HepG2 (cell line): ENCODE results near the gene SNIP1. TPM values are rescaled to one million over a fixed set of nuclear protein-coding genes. Genes with fewer than 3 reads are reported as not detected.
A peak's percentile ranks its signal among the peaks of the same experiment; 100 is the strongest.

Experiments
- ATAC-seq: fragments of 200-7000 bp; cut with Tn5 transposase; 3 replicates; pipeline ENCODE4 v1.9.1; 2020; ENCODE audit warnings: mild to moderate bottlenecking, moderate library complexity
- BruUV-seq: library from RNA; stranded (reverse); fragments of 400-500 nt; replicated peaks from 2 replicates; lab custom pipeline; 2021; lab: Mats Ljungman, UMichigan
- CTCF ChIA-PET: fragments of 300-600 bp; formaldehyde crosslinking; extraction: SDS; loops from one replicate; lab custom pipeline; 2021; ENCODE audit warnings: low total read pairs, inconsistent platforms, low intra/inter-chr PET ratio; lab: Yijun Ruan, JAX
- POLR2A ChIA-PET: fragments of 350-600 bp; sonication (Branson Sonifier 250); formaldehyde crosslinking; loops from one replicate; lab custom pipeline; 2020; ENCODE audit warnings: antibody characterized with exemption, inconsistent platforms; lab: Yijun Ruan, JAX
- DNase-seq: peaks from one replicate; pipeline ENCODE4 v3.0.0-alpha.2; 2015; ENCODE audit warnings: low spot score
- FAIRE-seq: peaks from 3 replicates; lab custom pipeline; 2011; peaks lifted over from hg19 to GRCh38; lab: Jason Lieb, UNC
- H2AFZ ChIP-seq: one replicate; pipeline ENCODE4 v1.6.1; 2011; ENCODE audit warnings: low read length, inconsistent platforms
- H3K27ac ChIP-seq: fragments of 300-600 bp; 3 replicates; pipeline ENCODE4 v1.8.0; 2011; ENCODE audit warnings: mixed run types, mild to moderate bottlenecking, mixed read lengths, low read length, inconsistent platforms; ENCODE audit not compliant: insufficient read depth; ENCODE audit errors: extremely low read length
- H3K27me3 ChIP-seq, 2 experiments: fragments of 200-600 bp in 1 of 2; 2 replicates in 1 of 2; 3 replicates in 1 of 2; pipeline versions ENCODE4 v1.6.0 to v1.8.0; 2011; ENCODE audit warnings: low read length in 2 of 2, mild to moderate bottlenecking in 2 of 2, moderate library complexity in 2 of 2, inconsistent platforms in 1 of 2; ENCODE audit not compliant: insufficient read depth in 2 of 2, control insufficient read depth in 1 of 2
- H3K36me3 ChIP-seq, 2 experiments: fragments of 200-600 bp in 1 of 2; replicated peaks in 1 of 2; 2 replicates in 1 of 2; 3 replicates in 1 of 2; pipeline versions ENCODE4 v1.5.1 to v1.8.0; 2011; ENCODE audit warnings: low read length in 2 of 2, inconsistent platforms in 1 of 2; ENCODE audit not compliant: insufficient read depth in 2 of 2, control insufficient read depth in 1 of 2
- H3K4me1 ChIP-seq: 2 replicates; pipeline ENCODE4 v1.5.1; 2012; ENCODE audit warnings: low read length, inconsistent platforms; ENCODE audit not compliant: insufficient read depth
- H3K4me2 ChIP-seq: 2 replicates; pipeline ENCODE4 v1.6.0; 2011; ENCODE audit warnings: low read depth, low read length, inconsistent platforms
- H3K4me3 ChIP-seq, 3 experiments: fragments of 200-600 bp in 1 of 3; sonication (generic), shearing (Covaris generic) in 1 of 3; replicated peaks in 1 of 3; 2 replicates each; pipeline ENCODE4 v1.5.1; 2011 to 2016; ENCODE audit warnings: low read length in 3 of 3, inconsistent platforms in 2 of 3, low read depth in 2 of 3, mild to moderate bottlenecking in 2 of 3, control low read depth in 1 of 3, mixed read lengths in 1 of 3; ENCODE audit not compliant: insufficient read depth in 1 of 3
- H3K79me2 ChIP-seq: one replicate; pipeline ENCODE4 v1.6.1; 2011; ENCODE audit warnings: low read length, inconsistent platforms; ENCODE audit not compliant: insufficient read depth
- H3K9ac ChIP-seq: 2 replicates; pipeline ENCODE4 v1.6.0; 2011; ENCODE audit warnings: mild to moderate bottlenecking, low read depth, low read length, inconsistent platforms; ENCODE audit not compliant: insufficient read depth
- H3K9me3 ChIP-seq: 2 replicates; pipeline ENCODE4 v1.5.1; 2012; ENCODE audit warnings: mild to moderate bottlenecking, low read length
- H4K20me1 ChIP-seq: 2 replicates; pipeline ENCODE4 v1.6.0; 2011; ENCODE audit warnings: inconsistent platforms, mild to moderate bottlenecking, low read length, moderate library complexity; ENCODE audit not compliant: insufficient read depth
- AGO2 ChIP-seq: fragments of 200-400 bp; formaldehyde crosslinking; optimal IDR thresholded peaks from 2 replicates; pipeline ENCODE3; 2017; ENCODE audit warnings: mild to moderate bottlenecking, low read depth, low read length, moderate library complexity
- ARNTL ChIP-seq: sonication (generic); formaldehyde crosslinking; IDR thresholded peaks from 2 replicates; pipeline ENCODE4 v1.4.0; 2020; ENCODE audit warnings: mild to moderate bottlenecking, missing genetic modification reagents
- FLYWCH1 ChIP-seq: sonication (generic); formaldehyde crosslinking; IDR thresholded peaks from 2 replicates; pipeline ENCODE4 v1.8.1; 2023; ENCODE audit warnings: mild to moderate bottlenecking, missing genetic modification reagents
- KLF13 ChIP-seq: sonication (generic); formaldehyde crosslinking; IDR thresholded peaks from 2 replicates; pipeline ENCODE4 v1.4.0; 2020; ENCODE audit warnings: mild to moderate bottlenecking, missing genetic modification reagents
- KMT2A ChIP-seq: sonication (generic); formaldehyde crosslinking; IDR thresholded peaks from 2 replicates; pipeline ENCODE4 v1.4.0; 2020; ENCODE audit warnings: missing genetic modification reagents
- PRPF4 ChIP-seq: fragments of 200-400 bp; formaldehyde crosslinking; IDR thresholded peaks from 2 replicates; pipeline ENCODE4 v1.6.1; 2016; ENCODE audit warnings: low read length, low read depth; ENCODE audit not compliant: poor library complexity, severe bottlenecking
- RBFOX2 ChIP-seq: fragments of 200-400 bp; formaldehyde crosslinking; IDR thresholded peaks from 2 replicates; pipeline ENCODE4 v1.6.1; 2017; ENCODE audit warnings: low read depth, mild to moderate bottlenecking, low read length
- SOX5 ChIP-seq: IDR thresholded peaks from 2 replicates; pipeline ENCODE4 v1.6.1; 2016; ENCODE audit warnings: borderline replicate concordance
- TOPORS ChIP-seq: sonication (generic); formaldehyde crosslinking; IDR thresholded peaks from 2 replicates; pipeline ENCODE4 v1.8.0; 2023; ENCODE audit warnings: mild to moderate bottlenecking, missing genetic modification reagents
- ZBTB38 ChIP-seq: sonication (generic); formaldehyde crosslinking; IDR thresholded peaks from 2 replicates; pipeline ENCODE4 v1.5.1; 2020; ENCODE audit warnings: mild to moderate bottlenecking, missing genetic modification reagents
- ZNF326 ChIP-seq: sonication (generic); formaldehyde crosslinking; IDR thresholded peaks from 2 replicates; pipeline ENCODE4 v1.4.0; 2020; ENCODE audit warnings: missing genetic modification reagents, borderline replicate concordance
- ZNF761 ChIP-seq: sonication (generic); formaldehyde crosslinking; conservative IDR thresholded peaks from 2 replicates; pipeline ENCODE4 v1.4.0; 2020; ENCODE audit warnings: mild to moderate bottlenecking, missing genetic modification reagents
- WGBS: methylation state at CpG from one replicate; pipeline ENCODE4 v1.1.6; 2017; ENCODE audit warnings: low lambda C conversion rate; 5-methylcytosine and 5-hydroxymethylcytosine counted together
- in situ Hi-C: cut with HindIII; loops from 2 replicates; pipeline ENCODE4 v1.10.0; 2017; ENCODE audit warnings: low pct_unique_long_range_greater_than_20kb; ENCODE audit not compliant: extremely low pct_ligation_motif_present
- intact Hi-C: fragments of 100-400 bp; cut with micrococcal nuclease; formaldehyde crosslinking; loops from one replicate; pipeline ENCODE4 v1.10.0; 2022; ENCODE audit not compliant: unreplicated experiment
- polyA plus RNA-seq, 8 experiments: library from polyadenylated mRNA; depleted of rRNA in 3 of 8; stranded (reverse) in 7 of 8; unstranded in 1 of 8; fragments of >200 nt; fragmentation: Illumina TruSeq in 4 of 8; extraction: Trizol in 4 of 8; gene quantifications; 2 replicates each; pipeline versions ENCODE4 v1.2.1 to v1.2.3, GENCODE V29; 2011 to 2016; ENCODE audit warnings: low read depth in 4 of 8, missing spikeins in 1 of 8, mixed read lengths in 1 of 8; ENCODE audit not compliant: insufficient read depth in 1 of 8
- total RNA-seq, 5 experiments: library from RNA; depleted of rRNA; stranded (reverse); fragments of >200 nt; fragmentation: Illumina TruSeq; extraction: Trizol; gene quantifications; 2 replicates each; pipeline ENCODE4 v1.2.3, GENCODE V29; 2016; ENCODE audit warnings: low read depth in 1 of 5

SNIP1 gene
- total and polyA plus RNA-seq, 2 of the 13 experiments (the other 11 are each of a cell fraction or from before 2014, with no cell fraction given), result 5.5 to 11.2 TPM

- no peak overlapping the region for H2AFZ ChIP-seq
- no peaks in the 10 kb centered on the region for H3K4me1 ChIP-seq
- no peak for DNase-seq
- H3K27ac ChIP-seq, result no peak overlapping the region
- no TSS peak for BruUV-seq
- no peak overlapping the region for H3K4me2 ChIP-seq
- intact Hi-C loops, result no loop called here
- in situ Hi-C loops, result no loop called here
- no peak for FAIRE-seq
- no peaks in the 10 kb centered on the region for H3K9me3 ChIP-seq
- ATAC-seq, result no peak
- H4K20me1 ChIP-seq, result no peaks in the 10 kb centered on the region
- no peak overlapping the region for H3K4me3 ChIP-seq
- TF ChIP-seq AGO2, result peak; percentile 68
- 0 out of 2 replicates have a peak, but pooled peaks have one; percentile 45 for TF ChIP-seq RBFOX2
- TF ChIP-seq ZNF326 (CRISPR knock-in tag), result no peak
- TF ChIP-seq SOX5 (CRISPR knock-in tag), result no peak
- ChIA-PET CTCF (no interaction called here), POLR2A (interaction anchor here (1.3 kb wide), 1 partner anchor 9 kb away, joined by 4 read pairs; the partner anchor contains the start of gene SNIP1)
- H3K79me2 ChIP-seq, result no peaks in the 10 kb centered on the region
- H3K27me3 ChIP-seq, result no peaks in the 10 kb centered on the region
- no peak overlapping the region for H3K9ac ChIP-seq
- H3K36me3 ChIP-seq, result peaks cover 14 to 57% of the 10 kb centered on the region in 2 experiments; a peak in 4 of 5 replicates
- WGBS, result 96% methylated on average over 21 of the region's 21 CpGs
Measured at GRCh38 chr1:37544530-37544929, 9.6 kb downstream of the SNIP1 start.

- no peak for FAIRE-seq
- CTCF ChIA-PET, result no interaction called here
- H3K9me3 ChIP-seq, result no peaks in the 10 kb centered on the region
- intact Hi-C loops, result no loop called here
- in situ Hi-C loops, result no loop called here
- TF ChIP-seq FLYWCH1 (no peak), ARNTL (CRISPR knock-in tag) (no peak), KMT2A (no peak), TOPORS (CRISPR knock-in tag) (no peak), KLF13 (CRISPR knock-in tag) (no peak), ZNF761 (CRISPR knock-in tag) (no peak), PRPF4 (peak; percentile 51), ZBTB38 (CRISPR knock-in tag) (0 out of 2 replicates have a peak, but pooled peaks have one; percentile 34)
- TF ChIP-seq, all 625 proteins: peak for 2
- Histone ChIP-seq H3K4me3 (no peak overlapping the region), H3K27ac (no peak overlapping the region), H3K27me3 (no peaks in the 10 kb centered on the region), H3K4me1 (peaks cover 26% of the 10 kb centered on the region), H3K4me2 (no peak overlapping the region), H4K20me1 (no peaks in the 10 kb centered on the region), H3K9ac (no peak overlapping the region), H2AFZ (no peak overlapping the region), H3K79me2 (no peaks in the 10 kb centered on the region), H3K36me3 (peaks cover 12 to 53% of the 10 kb centered on the region in 2 experiments; a peak in 4 of 5 replicates)
- no TSS peak for BruUV-seq
- no peak for DNase-seq
- 96% methylated on average over 30 of the region's 30 CpGs for WGBS
- POLR2A ChIA-PET, result no interaction called here
- no peak for ATAC-seq
Measured at GRCh38 chr1:37540036-37540785, 13.9 kb downstream of the SNIP1 start.
